IMR-90 (cell line): ENCODE measurements around the gene ZBTB33.

Source experiments
- ELK1 ChIP-seq: fragments of 150-350 bp; IDR thresholded peaks from 2 replicates; pipeline ENCODE4 v1.6.1; 2016; ENCODE audit warnings: low read depth, mild to moderate bottlenecking, low read length, moderate library complexity, borderline replicate concordance
- MXI1 ChIP-seq: IDR thresholded peaks from 2 replicates; pipeline ENCODE4 v1.6.1; 2012; ENCODE audit warnings: low read depth, mild to moderate bottlenecking, low read length, moderate library complexity, borderline replicate concordance
- TF ChIP-seq, protein P1 (sequence below): conservative IDR thresholded peaks from 2 replicates; pipeline ENCODE4 v1.5.1; 2012; ENCODE audit warnings: mild to moderate bottlenecking, low read depth, low read length, improper control_type of control experiment

- TF ChIP-seq MXI1 (no peak), ELK1 (no peak)
- TF ChIP-seq, protein P1, sequence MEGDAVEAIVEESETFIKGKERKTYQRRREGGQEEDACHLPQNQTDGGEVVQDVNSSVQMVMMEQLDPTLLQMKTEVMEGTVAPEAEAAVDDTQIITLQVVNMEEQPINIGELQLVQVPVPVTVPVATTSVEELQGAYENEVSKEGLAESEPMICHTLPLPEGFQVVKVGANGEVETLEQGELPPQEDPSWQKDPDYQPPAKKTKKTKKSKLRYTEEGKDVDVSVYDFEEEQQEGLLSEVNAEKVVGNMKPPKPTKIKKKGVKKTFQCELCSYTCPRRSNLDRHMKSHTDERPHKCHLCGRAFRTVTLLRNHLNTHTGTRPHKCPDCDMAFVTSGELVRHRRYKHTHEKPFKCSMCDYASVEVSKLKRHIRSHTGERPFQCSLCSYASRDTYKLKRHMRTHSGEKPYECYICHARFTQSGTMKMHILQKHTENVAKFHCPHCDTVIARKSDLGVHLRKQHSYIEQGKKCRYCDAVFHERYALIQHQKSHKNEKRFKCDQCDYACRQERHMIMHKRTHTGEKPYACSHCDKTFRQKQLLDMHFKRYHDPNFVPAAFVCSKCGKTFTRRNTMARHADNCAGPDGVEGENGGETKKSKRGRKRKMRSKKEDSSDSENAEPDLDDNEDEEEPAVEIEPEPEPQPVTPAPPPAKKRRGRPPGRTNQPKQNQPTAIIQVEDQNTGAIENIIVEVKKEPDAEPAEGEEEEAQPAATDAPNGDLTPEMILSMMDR: no peak
Measured at GRCh38 chrX:120271218-120271617, 20.6 kb downstream of the ZBTB33 start.
